Large intestine (tissue), 3 donors: ENCODE measurements around the gene PDZD7. TPM values are rescaled to one million over a fixed set of nuclear protein-coding genes. Genes with fewer than 3 reads are reported as not detected.

Experiments
- DNase-seq, 2 donors: peaks; one replicate each; pipeline versions ENCODE4 v3.0.0 to v3.0.0-alpha.2; 2013
- H3K27ac ChIP-seq: one replicate; pipeline ENCODE4 v1.5.1; 2013; ENCODE audit warnings: low read length
- H3K27me3 ChIP-seq: 2 replicates; pipeline ENCODE4 v1.6.1; 2013; ENCODE audit warnings: low read length; ENCODE audit not compliant: control insufficient read depth, insufficient read depth
- H3K36me3 ChIP-seq: 2 replicates; pipeline ENCODE4 v1.6.1; 2013; ENCODE audit warnings: low read length; ENCODE audit not compliant: control insufficient read depth, insufficient read depth
- H3K4me1 ChIP-seq: one replicate; pipeline ENCODE4 v1.6.1; 2013; ENCODE audit warnings: low read length; ENCODE audit not compliant: control insufficient read depth, insufficient read depth
- H3K4me3 ChIP-seq: one replicate; pipeline ENCODE4 v1.5.1; 2013; ENCODE audit warnings: low read length
- H3K9me3 ChIP-seq: one replicate; pipeline ENCODE4 v1.6.1; 2013; ENCODE audit warnings: mild to moderate bottlenecking, low read depth, low read length, moderate library complexity; ENCODE audit not compliant: control insufficient read depth
- WGBS: methylation state at CpG from one replicate; pipeline ENCODE4 v1.1.5; 2013; ENCODE audit warnings: low lambda C conversion rate; ENCODE audit not compliant: insufficient coverage; 5-methylcytosine and 5-hydroxymethylcytosine counted together
- polyA plus RNA-seq: library from polyadenylated mRNA; unstranded; fragments of 120-200 nt; gene quantifications from one replicate; pipeline ENCODE4 v1.2.1, GENCODE V29; 2013

The PDZD7 gene
- polyA plus RNA-seq, 1 donor = 95.8 TPM

DNA sequence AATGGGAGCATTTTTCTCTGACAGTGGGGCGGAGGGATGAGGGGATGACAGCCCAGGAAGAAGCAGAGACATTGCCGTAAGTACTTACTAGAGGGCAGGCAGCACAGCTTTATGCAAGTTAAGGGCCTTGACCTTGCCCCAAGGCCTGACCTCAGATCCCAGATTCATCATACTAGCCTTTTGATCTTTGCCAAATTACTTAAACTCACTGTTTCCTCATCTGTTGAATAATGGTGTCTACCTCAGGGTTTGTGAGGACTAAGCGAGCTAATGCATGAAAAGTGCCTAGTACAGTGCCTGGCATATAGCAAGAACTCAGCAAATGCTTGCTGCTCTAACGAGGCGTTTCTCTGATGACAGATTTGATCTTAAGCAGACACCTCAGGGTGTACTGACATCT, 65.1 kb downstream of the PDZD7 start:
- WGBS = no CpG with 5 or more reads among the region's 5 CpGs
- peaks cover 16% of the 10 kb centered on the region for H3K4me1 ChIP-seq
- H3K36me3 ChIP-seq = peaks cover 28% of the 10 kb centered on the region
- no peaks in the 10 kb centered on the region for H3K9me3 ChIP-seq
- DNase-seq = no peak
- H3K27ac ChIP-seq = no peak overlapping the region
- H3K27me3 ChIP-seq = no peaks in the 10 kb centered on the region
- H3K4me3 ChIP-seq = no peak overlapping the region

DNA sequence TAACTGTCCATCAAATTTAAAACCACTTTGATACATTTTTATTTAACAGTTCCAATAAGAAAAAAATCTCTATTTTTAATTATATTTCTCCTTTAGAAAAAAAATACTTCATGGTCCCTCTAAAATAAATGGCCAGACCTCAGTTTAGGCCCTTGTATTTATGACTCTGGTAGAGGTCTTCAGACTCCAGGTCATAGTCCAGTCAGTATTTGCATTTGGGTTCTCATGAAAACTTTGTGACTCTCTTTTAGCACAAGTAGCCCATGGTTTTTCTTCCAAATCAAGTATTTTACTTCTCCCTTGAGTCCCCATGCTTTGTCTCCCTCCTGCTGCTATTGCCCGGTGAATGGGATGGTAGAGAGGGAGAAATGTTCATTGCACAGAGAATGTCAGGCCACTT, 67.1 kb downstream of the PDZD7 start:
- Histone ChIP-seq H3K27me3 (no peaks in the 10 kb centered on the region), H3K4me1 (peaks cover 16% of the 10 kb centered on the region), H3K4me3 (no peak overlapping the region), H3K9me3 (no peaks in the 10 kb centered on the region), H3K36me3 (peaks cover 40% of the 10 kb centered on the region), H3K27ac (no peak overlapping the region)
- DNase-seq = no peak
- no CpG with 5 or more reads among the region's 1 CpG for WGBS

DNA sequence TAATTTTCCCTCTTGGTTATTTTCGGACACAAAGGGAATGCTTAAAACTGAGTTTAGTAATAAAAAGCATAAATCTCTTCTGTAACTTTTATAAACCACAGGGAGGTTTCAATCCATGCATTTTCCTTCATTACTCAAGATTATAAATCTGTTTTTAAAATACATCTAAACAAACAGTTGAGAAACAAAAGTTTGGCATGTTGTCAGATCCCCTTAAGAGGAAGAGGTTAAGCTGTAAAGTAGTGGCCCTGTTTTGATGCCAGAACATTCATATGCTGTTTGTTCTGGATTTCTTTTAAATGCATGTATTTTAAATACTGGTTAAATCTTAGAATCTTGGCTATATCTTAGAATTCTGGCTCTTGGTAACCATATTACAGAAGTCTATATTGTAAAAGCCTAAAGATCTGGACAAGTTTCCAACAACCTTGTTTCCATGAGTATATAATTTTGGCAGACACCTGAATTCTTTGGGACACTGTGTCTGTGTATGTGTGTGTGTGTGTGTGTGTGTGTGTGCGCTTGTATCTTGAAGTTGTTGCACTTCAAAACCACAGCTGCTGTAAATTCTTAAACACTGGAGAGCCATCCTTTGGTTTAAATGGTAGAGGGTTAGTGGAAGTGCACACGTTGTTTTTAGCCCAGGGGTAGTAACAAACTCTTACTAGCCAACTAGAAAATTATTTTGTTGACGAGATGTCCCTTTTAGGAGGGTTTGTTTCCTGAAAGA, 68.4 kb downstream of the PDZD7 start:
- no peak overlapping the region for H3K4me3 ChIP-seq
- 71% methylated on average over 1 of the region's 4 CpGs for WGBS

DNA sequence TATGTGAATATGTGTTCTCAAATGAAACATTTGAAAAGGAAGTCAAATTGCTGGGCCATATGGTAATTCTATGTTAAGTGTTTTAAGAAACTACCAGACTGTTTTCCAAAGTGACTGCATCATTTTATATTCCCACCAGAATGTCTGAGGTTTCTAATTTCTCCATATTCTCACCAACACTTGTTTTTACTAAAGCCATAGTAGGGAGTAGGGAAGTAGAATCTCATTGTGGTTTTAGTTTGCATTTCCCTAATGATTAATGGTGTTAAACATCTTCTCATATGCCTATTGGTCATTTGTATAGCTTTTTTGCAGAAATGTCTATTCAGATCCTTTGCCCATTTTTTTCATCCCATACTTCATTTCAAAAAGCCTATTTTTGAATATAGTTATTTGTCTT, 70.7 kb downstream of the PDZD7 start:
- peaks cover 3% of the 10 kb centered on the region for H3K4me1 ChIP-seq
- no peak overlapping the region for H3K4me3 ChIP-seq
- H3K27ac ChIP-seq = no peak overlapping the region
- H3K36me3 ChIP-seq = peaks cover 47% of the 10 kb centered on the region
- no peaks in the 10 kb centered on the region for H3K9me3 ChIP-seq
- no peaks in the 10 kb centered on the region for H3K27me3 ChIP-seq
- no peak for DNase-seq

More for the DNA sequence above, 68.4 kb downstream of the PDZD7 start:
- no peaks in the 10 kb centered on the region for H3K27me3 ChIP-seq
- H3K27ac ChIP-seq = no peak overlapping the region
- H3K4me1 ChIP-seq = peaks cover 6% of the 10 kb centered on the region
- no peaks in the 10 kb centered on the region for H3K9me3 ChIP-seq
- no peak for DNase-seq
- peaks cover 47% of the 10 kb centered on the region for H3K36me3 ChIP-seq

Other genes with a start within 250 kb of the PDZD7 start
- gene SLF2, start 118.2 kb downstream of the PDZD7 start, polyA plus RNA-seq = 29.1 TPM
- gene SEMA4G, start 61.6 kb downstream of the PDZD7 start, polyA plus RNA-seq = 121 TPM
- gene MRPL43, start 43.6 kb downstream of the PDZD7 start, polyA plus RNA-seq = 83.3 TPM
- 9.8 TPM for gene TWNK, start 43.6 kb downstream of the PDZD7 start, polyA plus RNA-seq
- 56.8 TPM for gene LZTS2, start 31.3 kb downstream of the PDZD7 start, polyA plus RNA-seq
- 274 TPM for gene SFXN3, start 105 bp upstream of the PDZD7 start, polyA plus RNA-seq
- gene KAZALD1, start 30.9 kb upstream of the PDZD7 start, polyA plus RNA-seq = 29.0 TPM
- 0.57 TPM for gene TLX1, start 100.2 kb upstream of the PDZD7 start, polyA plus RNA-seq
- 0.03 TPM for gene LBX1, start 198.3 kb upstream of the PDZD7 start, polyA plus RNA-seq